Fibroblast of the aortic adventitia (primary cell): ENCODE results near the gene ACTL7A. TPM values are rescaled to one million over a fixed set of nuclear protein-coding genes. Genes with fewer than 3 reads are reported as not detected.

Source experiments
- DNase-seq: peaks from one replicate; pipeline ENCODE4 v3.0.0-alpha.2; 2010; ENCODE audit warnings: low read depth
- H3K4me3 ChIP-seq: 2 replicates; pipeline ENCODE4 v1.5.1; 2011; ENCODE audit warnings: low read depth, mild to moderate bottlenecking, control low read depth, low read length, moderate library complexity
- total RNA-seq: library from RNA; depleted of rRNA; stranded (reverse); fragments of >200 nt; gene quantifications from 2 replicates; pipeline ENCODE4 v1.2.3, GENCODE V29; 2012; ENCODE audit warnings: low replicate concordance
- TF ChIP-seq, protein P1 (sequence below): IDR thresholded peaks from 2 replicates; pipeline ENCODE4 v1.5.1; 2011; ENCODE audit warnings: mild to moderate bottlenecking, low read length, control low read depth, inconsistent platforms; ENCODE audit not compliant: insufficient read depth

Gene ACTL7A, protein sequence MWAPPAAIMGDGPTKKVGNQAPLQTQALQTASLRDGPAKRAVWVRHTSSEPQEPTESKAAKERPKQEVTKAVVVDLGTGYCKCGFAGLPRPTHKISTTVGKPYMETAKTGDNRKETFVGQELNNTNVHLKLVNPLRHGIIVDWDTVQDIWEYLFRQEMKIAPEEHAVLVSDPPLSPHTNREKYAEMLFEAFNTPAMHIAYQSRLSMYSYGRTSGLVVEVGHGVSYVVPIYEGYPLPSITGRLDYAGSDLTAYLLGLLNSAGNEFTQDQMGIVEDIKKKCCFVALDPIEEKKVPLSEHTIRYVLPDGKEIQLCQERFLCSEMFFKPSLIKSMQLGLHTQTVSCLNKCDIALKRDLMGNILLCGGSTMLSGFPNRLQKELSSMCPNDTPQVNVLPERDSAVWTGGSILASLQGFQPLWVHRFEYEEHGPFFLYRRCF
- total RNA-seq: not detected in 2 replicates

GRCh38 chr9:108861997-108862396, at the start of gene ACTL7A:
Gene ACTL7A (plus strand): TSS chr9:108862266. CDS start chr9:108862323, 57 bp downstream.
- no peak for DNase-seq
- no peak within 1 kb of the TSS for H3K4me3 ChIP-seq
- TF ChIP-seq, protein P1, sequence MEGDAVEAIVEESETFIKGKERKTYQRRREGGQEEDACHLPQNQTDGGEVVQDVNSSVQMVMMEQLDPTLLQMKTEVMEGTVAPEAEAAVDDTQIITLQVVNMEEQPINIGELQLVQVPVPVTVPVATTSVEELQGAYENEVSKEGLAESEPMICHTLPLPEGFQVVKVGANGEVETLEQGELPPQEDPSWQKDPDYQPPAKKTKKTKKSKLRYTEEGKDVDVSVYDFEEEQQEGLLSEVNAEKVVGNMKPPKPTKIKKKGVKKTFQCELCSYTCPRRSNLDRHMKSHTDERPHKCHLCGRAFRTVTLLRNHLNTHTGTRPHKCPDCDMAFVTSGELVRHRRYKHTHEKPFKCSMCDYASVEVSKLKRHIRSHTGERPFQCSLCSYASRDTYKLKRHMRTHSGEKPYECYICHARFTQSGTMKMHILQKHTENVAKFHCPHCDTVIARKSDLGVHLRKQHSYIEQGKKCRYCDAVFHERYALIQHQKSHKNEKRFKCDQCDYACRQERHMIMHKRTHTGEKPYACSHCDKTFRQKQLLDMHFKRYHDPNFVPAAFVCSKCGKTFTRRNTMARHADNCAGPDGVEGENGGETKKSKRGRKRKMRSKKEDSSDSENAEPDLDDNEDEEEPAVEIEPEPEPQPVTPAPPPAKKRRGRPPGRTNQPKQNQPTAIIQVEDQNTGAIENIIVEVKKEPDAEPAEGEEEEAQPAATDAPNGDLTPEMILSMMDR: no peak

GRCh38 chr9:108812396-108813025, 49.6 kb upstream of the ACTL7A start:
- no peak for DNase-seq
- TF ChIP-seq, protein P1: no peak
- no peak overlapping the region for H3K4me3 ChIP-seq

GRCh38 chr9:108813951-108814601, 48.0 kb upstream of the ACTL7A start:
- TF ChIP-seq, protein P1: peak; percentile 35
- no peak overlapping the region for H3K4me3 ChIP-seq
- peak; percentile 40 for DNase-seq

DNA sequence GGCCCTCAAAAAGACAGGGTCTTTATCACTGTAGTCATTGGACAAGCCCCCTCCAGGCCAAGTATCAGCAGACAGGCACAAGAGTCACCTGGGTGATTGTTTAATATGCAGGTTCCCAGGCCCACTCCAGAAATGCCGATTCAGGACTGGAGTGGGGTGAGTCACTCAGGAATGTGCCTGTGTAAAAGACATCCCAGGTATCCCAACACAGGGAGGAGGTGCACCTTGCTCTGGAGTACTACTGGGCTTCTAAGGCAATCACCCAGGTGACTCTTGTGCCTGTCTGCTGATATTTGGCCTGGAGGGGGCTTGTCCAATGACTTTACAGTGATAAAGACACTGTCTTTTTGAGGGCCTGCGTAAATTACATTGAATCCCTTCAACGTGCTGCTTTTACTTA, 46.9 kb upstream of the ACTL7A start:
- TF ChIP-seq, protein P1: no peak
- no peak overlapping the region for H3K4me3 ChIP-seq
- no peak for DNase-seq

DNA sequence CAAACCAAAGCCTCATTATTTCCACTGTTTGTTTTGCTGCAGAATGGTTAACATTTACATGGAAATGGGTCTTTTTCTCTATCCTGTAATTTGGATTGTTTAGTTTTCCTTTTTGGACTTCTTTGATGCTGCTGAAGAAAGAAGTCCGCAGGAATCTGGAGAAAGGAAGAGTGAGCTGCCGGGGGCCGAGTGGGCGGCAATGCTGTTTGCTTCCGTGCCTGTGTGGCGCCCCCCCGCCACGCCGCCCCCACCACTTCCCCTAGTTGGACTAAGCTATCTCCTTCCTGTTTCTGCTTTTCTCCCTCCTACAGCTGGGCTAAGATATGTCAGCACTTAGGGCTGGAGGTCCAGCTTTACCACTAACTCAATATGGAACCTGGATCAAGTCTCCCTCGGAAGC, 46.0 kb upstream of the ACTL7A start:
- no peak overlapping the region for H3K4me3 ChIP-seq
- no peak for DNase-seq
- TF ChIP-seq, protein P1: no peak

DNA sequence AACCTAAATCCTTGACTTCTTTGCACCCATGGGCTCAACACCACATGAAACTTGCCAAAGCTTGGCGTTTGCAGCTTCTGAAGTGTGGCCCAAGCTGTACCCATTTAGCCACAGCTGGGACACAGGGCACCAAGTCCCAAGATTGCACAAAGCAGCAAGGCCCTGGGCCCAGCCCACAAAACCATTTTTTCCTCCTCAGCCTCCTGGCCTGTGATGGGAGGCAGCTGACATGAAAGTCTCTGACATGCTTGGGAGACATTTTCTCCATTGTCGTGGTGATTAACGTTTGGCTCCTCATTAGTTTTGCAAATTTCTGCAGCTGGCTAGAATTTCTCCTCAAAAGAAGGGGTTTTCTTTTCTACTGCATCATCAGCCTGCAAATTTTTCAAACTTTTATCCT, 38.2 kb upstream of the ACTL7A start:
- no peak for DNase-seq
- TF ChIP-seq, protein P1: no peak
- H3K4me3 ChIP-seq: no peak overlapping the region
